MM.1S (cell line): ENCODE measurements around the gene C1QTNF6.
A peak's percentile ranks its signal among the peaks of the same experiment; 100 is the strongest.

Source experiments
- DNase-seq: peaks from one replicate; pipeline ENCODE4 v3.0.0-alpha.2; 2015
- H2AFZ ChIP-seq: fragments of 300-600 bp; sonication (generic); 2 replicates; pipeline ENCODE4 v1.6.0; 2016; ENCODE audit warnings: antibody characterized with exemption, low read length
- H3F3A ChIP-seq: fragments of 300-600 bp; sonication (generic); 2 replicates; pipeline ENCODE4 v1.6.1; 2016; ENCODE audit warnings: mild to moderate bottlenecking, antibody characterized with exemption, low read length, moderate library complexity, mixed read lengths; ENCODE audit not compliant: insufficient read depth
- H3K27ac ChIP-seq: fragments of 300-600 bp; sonication (generic); 2 replicates; pipeline ENCODE4 v1.5.1; 2016; ENCODE audit warnings: mild to moderate bottlenecking, low read length
- H3K27me3 ChIP-seq: fragments of 300-600 bp; sonication (generic); replicated peaks from 2 replicates; pipeline ENCODE4 v1.6.0; 2016; ENCODE audit warnings: low read length; ENCODE audit not compliant: insufficient read depth
- H3K36me3 ChIP-seq: fragments of 300-600 bp; sonication (generic); replicated peaks from 2 replicates; pipeline ENCODE4 v1.6.1; 2016; ENCODE audit warnings: mild to moderate bottlenecking, low read length, mixed read lengths; ENCODE audit not compliant: insufficient read depth
- H3K4me1 ChIP-seq: fragments of 300-600 bp; sonication (generic); 2 replicates; pipeline ENCODE4 v1.6.1; 2016; ENCODE audit warnings: low read length, mixed read lengths
- H3K4me2 ChIP-seq: fragments of 300-600 bp; sonication (generic); 2 replicates; pipeline ENCODE4 v1.6.0; 2016; ENCODE audit warnings: low read depth, low read length
- H3K4me3 ChIP-seq: fragments of 300-600 bp; sonication (generic); 2 replicates; pipeline ENCODE4 v1.5.1; 2016; ENCODE audit warnings: low read length, mixed read lengths
- H3K79me2 ChIP-seq: fragments of 300-600 bp; sonication (generic); 2 replicates; pipeline ENCODE4 v1.6.1; 2016; ENCODE audit warnings: mixed run types, low read length, mixed read lengths
- H3K9ac ChIP-seq: fragments of 300-600 bp; sonication (generic); 2 replicates; pipeline ENCODE4 v1.6.1; 2016; ENCODE audit warnings: low read length, mixed read lengths
- H3K9me2 ChIP-seq: fragments of 300-600 bp; sonication (generic); replicated peaks from 2 replicates; pipeline ENCODE4 v1.6.1; 2016; ENCODE audit warnings: mild to moderate bottlenecking, low read length, mixed read lengths; ENCODE audit not compliant: insufficient read depth
- H3K9me3 ChIP-seq: fragments of 300-600 bp; sonication (generic); replicated peaks from 2 replicates; pipeline ENCODE4 v1.6.1; 2016; ENCODE audit warnings: mild to moderate bottlenecking, low read length, mixed read lengths; ENCODE audit not compliant: insufficient read depth
- H4K20me1 ChIP-seq: fragments of 300-600 bp; sonication (generic); 2 replicates; pipeline ENCODE4 v1.6.1; 2016; ENCODE audit warnings: mild to moderate bottlenecking, low read length, moderate library complexity, mixed read lengths; ENCODE audit not compliant: insufficient read depth
- EZH2 ChIP-seq: fragments of 300-600 bp; sonication (generic); optimal IDR thresholded peaks from 2 replicates; pipeline ENCODE3; 2017; ENCODE audit warnings: low read depth, mild to moderate bottlenecking, antibody characterized with exemption, low read length, mixed read lengths
- EZH2phosphoT487 ChIP-seq: fragments of 300-600 bp; sonication (generic); IDR thresholded peaks from 2 replicates; pipeline ENCODE4 v1.6.1; 2018; ENCODE audit warnings: antibody characterized with exemption, low read length
- TF ChIP-seq, protein P1 (sequence below): fragments of 300-600 bp; sonication (generic); IDR thresholded peaks from 2 replicates; pipeline ENCODE4 v1.5.1; 2016; ENCODE audit warnings: antibody characterized with exemption, low read length, mixed read lengths

C1QTNF6 gene

DNA sequence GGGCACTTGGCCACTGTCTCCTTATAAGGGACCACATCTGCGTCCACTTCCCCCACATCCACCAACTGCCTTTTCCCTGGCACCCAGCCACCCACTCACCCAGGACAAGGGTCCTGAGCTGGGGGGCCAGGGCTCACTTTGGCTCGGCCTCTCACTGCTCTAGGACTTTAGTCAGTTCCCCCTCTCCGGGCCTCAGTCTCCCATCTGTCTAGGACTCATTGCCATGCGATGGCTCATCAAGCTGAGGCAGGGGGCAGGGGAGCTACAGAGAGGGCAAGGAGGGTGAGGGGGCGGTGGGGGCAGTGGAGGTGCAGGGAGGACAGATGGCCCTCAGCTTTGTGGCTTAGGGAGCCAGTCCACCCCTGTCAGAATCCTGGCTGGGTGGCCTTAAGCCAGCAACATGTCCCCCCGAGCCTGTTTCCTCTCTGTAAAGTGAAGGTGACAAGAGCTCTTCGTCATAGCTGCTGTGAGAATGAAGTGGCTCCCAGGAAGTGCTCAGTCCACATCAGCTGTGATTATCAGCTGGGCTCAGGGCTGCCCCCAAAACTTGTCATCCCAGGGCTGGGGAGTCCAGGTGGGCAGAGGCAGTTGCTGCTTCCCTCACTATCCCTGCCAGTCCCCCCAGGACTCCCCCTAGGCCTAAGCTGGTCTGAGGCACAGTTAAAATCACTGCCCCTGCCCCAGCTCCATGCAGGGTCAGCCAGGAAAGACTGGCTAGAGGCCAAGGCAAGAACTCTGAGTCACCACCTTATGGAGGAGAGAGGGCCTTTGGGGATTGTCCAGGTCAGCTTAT lies 41.2 kb upstream of the C1QTNF6 start:
- Histone ChIP-seq H3K9me2 (no peaks in the 10 kb centered on the region), H3K36me3 (peaks cover 24% of the 10 kb centered on the region), H2AFZ (no peak overlapping the region), H3K27me3 (no peaks in the 10 kb centered on the region), H3K79me2 (peaks cover 73% of the 10 kb centered on the region), H4K20me1 (no peaks in the 10 kb centered on the region), H3K4me2 (peak overlapping the region; percentile 67), H3K9ac (peak overlapping the region; percentile 68), H3F3A (peaks cover 87% of the 10 kb centered on the region), H3K9me3 (no peaks in the 10 kb centered on the region), H3K4me1 (peaks cover 74% of the 10 kb centered on the region), H3K27ac (peak overlapping the region; percentile 99), H3K4me3 (no peak overlapping the region)
- DNase-seq = no peak
- TF ChIP-seq EZH2 (no peak), EZH2phosphoT487 (no peak)
- TF ChIP-seq, protein P1, sequence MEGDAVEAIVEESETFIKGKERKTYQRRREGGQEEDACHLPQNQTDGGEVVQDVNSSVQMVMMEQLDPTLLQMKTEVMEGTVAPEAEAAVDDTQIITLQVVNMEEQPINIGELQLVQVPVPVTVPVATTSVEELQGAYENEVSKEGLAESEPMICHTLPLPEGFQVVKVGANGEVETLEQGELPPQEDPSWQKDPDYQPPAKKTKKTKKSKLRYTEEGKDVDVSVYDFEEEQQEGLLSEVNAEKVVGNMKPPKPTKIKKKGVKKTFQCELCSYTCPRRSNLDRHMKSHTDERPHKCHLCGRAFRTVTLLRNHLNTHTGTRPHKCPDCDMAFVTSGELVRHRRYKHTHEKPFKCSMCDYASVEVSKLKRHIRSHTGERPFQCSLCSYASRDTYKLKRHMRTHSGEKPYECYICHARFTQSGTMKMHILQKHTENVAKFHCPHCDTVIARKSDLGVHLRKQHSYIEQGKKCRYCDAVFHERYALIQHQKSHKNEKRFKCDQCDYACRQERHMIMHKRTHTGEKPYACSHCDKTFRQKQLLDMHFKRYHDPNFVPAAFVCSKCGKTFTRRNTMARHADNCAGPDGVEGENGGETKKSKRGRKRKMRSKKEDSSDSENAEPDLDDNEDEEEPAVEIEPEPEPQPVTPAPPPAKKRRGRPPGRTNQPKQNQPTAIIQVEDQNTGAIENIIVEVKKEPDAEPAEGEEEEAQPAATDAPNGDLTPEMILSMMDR = no peak

DNA sequence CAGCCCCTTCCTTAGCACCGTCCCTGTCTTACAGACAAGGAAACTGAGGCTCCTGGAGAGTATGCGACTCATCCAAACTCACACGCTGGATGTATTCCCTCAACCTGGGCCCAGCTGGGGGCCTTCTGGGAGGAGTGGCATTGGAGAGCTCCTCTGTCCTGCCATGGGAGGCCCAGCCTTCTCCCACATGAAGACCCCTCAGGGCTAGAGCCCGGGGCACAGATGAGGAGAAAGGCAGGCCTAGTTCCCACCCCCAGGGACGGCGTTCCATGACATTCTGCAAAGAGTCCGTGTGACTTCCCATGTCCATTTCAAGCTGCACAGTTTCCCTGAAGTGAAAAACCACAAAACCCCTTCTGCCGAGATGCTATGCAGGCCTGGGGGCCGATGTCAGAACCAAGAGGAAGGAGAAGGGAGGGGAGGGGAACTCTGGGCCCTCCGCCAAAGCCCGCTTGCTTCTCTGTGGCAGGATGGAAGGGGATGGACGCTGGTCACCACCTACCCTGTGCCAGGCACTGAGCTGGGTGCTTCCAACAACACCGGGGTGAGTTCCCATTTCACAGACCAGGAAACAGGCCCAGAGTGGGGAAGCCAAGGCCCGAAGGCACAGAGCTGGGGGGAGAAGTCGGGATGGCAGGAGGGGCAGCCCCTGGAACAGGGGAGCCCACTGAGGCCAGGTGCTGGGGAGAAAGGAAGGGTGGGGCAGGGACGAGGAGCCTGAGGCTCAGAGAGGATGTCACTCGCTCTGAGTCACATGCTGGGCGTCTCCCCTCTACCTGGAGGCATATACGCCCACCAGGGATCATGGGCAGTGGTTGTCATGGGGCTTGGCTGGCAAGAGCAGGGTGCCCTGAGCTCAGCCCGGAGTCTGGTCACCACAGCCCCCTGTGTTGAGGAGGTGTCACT lies 40.3 kb upstream of the C1QTNF6 start:
- H3K36me3 ChIP-seq = peaks cover 24% of the 10 kb centered on the region
- H3K27ac ChIP-seq = peak overlapping the region; percentile 99; the same call in 1 of the 2 replicates

DNA sequence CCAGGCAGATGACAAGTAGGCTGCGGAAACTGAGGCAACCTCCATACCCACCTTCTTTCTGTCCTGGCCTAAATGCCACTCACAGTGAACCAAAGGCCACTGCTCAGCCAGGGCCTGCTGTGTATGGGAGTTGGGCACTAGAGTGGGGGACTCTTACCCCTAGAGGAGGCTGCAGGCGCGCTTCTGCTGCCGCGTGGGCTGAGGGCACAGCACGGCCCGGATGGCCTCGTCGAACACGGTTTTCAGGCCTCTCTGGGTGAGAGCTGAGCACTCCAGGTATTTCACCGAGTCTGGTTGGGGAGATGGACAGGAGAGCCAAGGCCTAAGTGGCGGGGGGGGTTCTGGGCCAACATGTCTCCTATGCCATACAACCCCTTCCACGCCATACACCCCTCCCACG lies 38.5 kb upstream of the C1QTNF6 start:
- TF ChIP-seq EZH2 (no peak), EZH2phosphoT487 (no peak)
- TF ChIP-seq, protein P1 = no peak
- peaks cover 74% of the 10 kb centered on the region for H3K4me1 ChIP-seq
- no peaks in the 10 kb centered on the region for H3K9me2 ChIP-seq
- no peaks in the 10 kb centered on the region for H3K27me3 ChIP-seq
- H3F3A ChIP-seq = peaks cover 88% of the 10 kb centered on the region
- no peak overlapping the region for H3K4me3 ChIP-seq
- H3K9me3 ChIP-seq = no peaks in the 10 kb centered on the region
- H3K27ac ChIP-seq = peak overlapping the region; percentile 18; the same call in 1 of the 2 replicates
- no peaks in the 10 kb centered on the region for H4K20me1 ChIP-seq
- no peak overlapping the region for H3K4me2 ChIP-seq
- DNase-seq = no peak
- no peak overlapping the region for H2AFZ ChIP-seq
- peaks cover 54% of the 10 kb centered on the region for H3K79me2 ChIP-seq
- peaks cover 24% of the 10 kb centered on the region for H3K36me3 ChIP-seq
- H3K9ac ChIP-seq = no peak overlapping the region

More for the DNA sequence above, 40.3 kb upstream of the C1QTNF6 start:
- peaks cover 70% of the 10 kb centered on the region for H3K79me2 ChIP-seq
- no peaks in the 10 kb centered on the region for H3K27me3 ChIP-seq
- H3K9me3 ChIP-seq = no peaks in the 10 kb centered on the region
- H3K4me1 ChIP-seq = peaks cover 74% of the 10 kb centered on the region
- DNase-seq = no peak
- no peak for TF ChIP-seq EZH2
- no peak for TF ChIP-seq EZH2phosphoT487
- TF ChIP-seq, protein P1 = no peak
- peaks cover 87% of the 10 kb centered on the region for H3F3A ChIP-seq
- no peaks in the 10 kb centered on the region for H4K20me1 ChIP-seq
- no peak overlapping the region for H3K4me2 ChIP-seq
- H3K9ac ChIP-seq = no peak overlapping the region
- no peak overlapping the region for H2AFZ ChIP-seq
- H3K4me3 ChIP-seq = no peak overlapping the region
- no peaks in the 10 kb centered on the region for H3K9me2 ChIP-seq
